ENCODE data around the gene SLC38A9.
"Not testable (repeated sequence)": the region's sequence is repeated elsewhere in the genome, so short reads cannot be mapped to it uniquely, and the experiment has no call there.

The SLC38A9 gene

GRCh38 chr5:55702598-55703345, 9.4 kb downstream of the SLC38A9 start:
- no peak for DNase-seq (ENCODE audit: low spot score)

GRCh38 chr5:55701462-55702103, 10.5 kb downstream of the SLC38A9 start:
- DNase-seq (ENCODE audit: low spot score), result no peak

GRCh38 chr5:55700745-55701144, 11.4 kb downstream of the SLC38A9 start:
- DNase-seq (ENCODE audit: low spot score), result no peak

GRCh38 chr5:55699041-55699688, 13.0 kb downstream of the SLC38A9 start:
- no peak for DNase-seq (ENCODE audit: low spot score)

GRCh38 chr5:55696704-55697103, 15.4 kb downstream of the SLC38A9 start:
- not testable (repeated sequence) for DNase-seq (ENCODE audit: low spot score)

GRCh38 chr5:55694152-55694830, 17.8 kb downstream of the SLC38A9 start:
- DNase-seq (ENCODE audit: low spot score), result no peak

GRCh38 chr5:55692509-55692908, 19.6 kb downstream of the SLC38A9 start:
- DNase-seq (ENCODE audit: low spot score), result no peak

- no peak for DNase-seq (ENCODE audit: low spot score)
Observed at GRCh38 chr5:55692106-55692417, 20.1 kb downstream of the SLC38A9 start.

- peak; percentile 58 for DNase-seq (ENCODE audit: low spot score)
Observed at GRCh38 chr5:55691265-55692105, 20.6 kb downstream of the SLC38A9 start.

- DNase-seq (ENCODE audit: low spot score), result no peak
Observed at GRCh38 chr5:55682071-55682470, 30.1 kb downstream of the SLC38A9 start.

- no peak for DNase-seq (ENCODE audit: low spot score)
Observed at GRCh38 chr5:55681301-55681700, 30.8 kb downstream of the SLC38A9 start.

- no peak for DNase-seq (ENCODE audit: low spot score)
Observed at GRCh38 chr5:55680353-55680752, 31.8 kb downstream of the SLC38A9 start.

- no peak for DNase-seq (ENCODE audit: low spot score)
Observed at GRCh38 chr5:55679556-55679955, 32.6 kb downstream of the SLC38A9 start.

GRCh38 chr5:55675119-55675518, 37.0 kb downstream of the SLC38A9 start:
- no peak for DNase-seq (ENCODE audit: low spot score)

GRCh38 chr5:55674340-55674739, 37.8 kb downstream of the SLC38A9 start:
- no peak for DNase-seq (ENCODE audit: low spot score)

GRCh38 chr5:55672477-55672911, 39.6 kb downstream of the SLC38A9 start:
- no peak for DNase-seq (ENCODE audit: low spot score)

GRCh38 chr5:55671975-55672374, 40.1 kb downstream of the SLC38A9 start:
- DNase-seq (ENCODE audit: low spot score), result no peak

- DNase-seq (ENCODE audit: low spot score), result peak; percentile 54
Observed at GRCh38 chr5:55668356-55668755, 43.8 kb downstream of the SLC38A9 start.

GRCh38 chr5:55667938-55668337, 44.2 kb downstream of the SLC38A9 start:
- DNase-seq (ENCODE audit: low spot score), result no peak

GRCh38 chr5:55665065-55665464, 47.1 kb downstream of the SLC38A9 start:
- DNase-seq (ENCODE audit: low spot score), result no peak

GRCh38 chr5:55657443-55657842, 54.7 kb downstream of the SLC38A9 start:
- DNase-seq (ENCODE audit: low spot score), result no peak

- no peak for DNase-seq (ENCODE audit: low spot score)
Observed at GRCh38 chr5:55650386-55650785, 61.7 kb downstream of the SLC38A9 start.
